Measurements from ENCODE around the gene ANO9.
"Not testable (repeated sequence)": the region's sequence is repeated elsewhere in the genome, so short reads cannot be mapped to it uniquely, and the experiment has no call there.

Gene ANO9

DNA sequence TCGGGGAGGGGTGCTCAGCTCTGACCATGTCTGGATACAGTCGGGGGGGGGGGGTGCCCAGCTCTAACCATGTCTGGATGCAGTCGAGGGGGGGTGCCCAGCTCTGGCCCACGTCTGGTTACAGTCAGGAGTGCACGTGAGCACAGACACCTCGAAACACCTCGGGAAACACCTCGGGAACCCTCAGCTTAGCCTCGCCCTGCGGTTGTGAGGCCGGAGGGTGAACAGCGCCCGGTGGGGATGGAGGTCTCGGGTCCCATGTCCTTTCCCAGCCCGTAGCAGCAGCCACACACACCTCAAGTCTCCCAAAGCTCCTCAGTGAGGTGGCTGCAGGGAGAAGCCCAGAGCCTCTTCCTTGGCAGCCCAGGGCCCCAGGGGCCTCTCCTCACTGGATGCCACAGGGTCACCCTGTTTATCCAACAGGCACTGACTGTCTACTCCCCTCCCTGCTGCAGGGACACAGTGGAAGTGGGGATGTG is 29.1 kb downstream of the ANO9 start:
- TF ChIP-seq, protein P1, sequence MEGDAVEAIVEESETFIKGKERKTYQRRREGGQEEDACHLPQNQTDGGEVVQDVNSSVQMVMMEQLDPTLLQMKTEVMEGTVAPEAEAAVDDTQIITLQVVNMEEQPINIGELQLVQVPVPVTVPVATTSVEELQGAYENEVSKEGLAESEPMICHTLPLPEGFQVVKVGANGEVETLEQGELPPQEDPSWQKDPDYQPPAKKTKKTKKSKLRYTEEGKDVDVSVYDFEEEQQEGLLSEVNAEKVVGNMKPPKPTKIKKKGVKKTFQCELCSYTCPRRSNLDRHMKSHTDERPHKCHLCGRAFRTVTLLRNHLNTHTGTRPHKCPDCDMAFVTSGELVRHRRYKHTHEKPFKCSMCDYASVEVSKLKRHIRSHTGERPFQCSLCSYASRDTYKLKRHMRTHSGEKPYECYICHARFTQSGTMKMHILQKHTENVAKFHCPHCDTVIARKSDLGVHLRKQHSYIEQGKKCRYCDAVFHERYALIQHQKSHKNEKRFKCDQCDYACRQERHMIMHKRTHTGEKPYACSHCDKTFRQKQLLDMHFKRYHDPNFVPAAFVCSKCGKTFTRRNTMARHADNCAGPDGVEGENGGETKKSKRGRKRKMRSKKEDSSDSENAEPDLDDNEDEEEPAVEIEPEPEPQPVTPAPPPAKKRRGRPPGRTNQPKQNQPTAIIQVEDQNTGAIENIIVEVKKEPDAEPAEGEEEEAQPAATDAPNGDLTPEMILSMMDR (conservative IDR thresholded peaks at IDR 0.05; ENCODE audit: low read depth, low read length), result no peak
- no peak overlapping the region for H3K4me3 ChIP-seq (ENCODE audit: low read length)
- no peak for DNase-seq (ENCODE audit: low read depth)

DNA sequence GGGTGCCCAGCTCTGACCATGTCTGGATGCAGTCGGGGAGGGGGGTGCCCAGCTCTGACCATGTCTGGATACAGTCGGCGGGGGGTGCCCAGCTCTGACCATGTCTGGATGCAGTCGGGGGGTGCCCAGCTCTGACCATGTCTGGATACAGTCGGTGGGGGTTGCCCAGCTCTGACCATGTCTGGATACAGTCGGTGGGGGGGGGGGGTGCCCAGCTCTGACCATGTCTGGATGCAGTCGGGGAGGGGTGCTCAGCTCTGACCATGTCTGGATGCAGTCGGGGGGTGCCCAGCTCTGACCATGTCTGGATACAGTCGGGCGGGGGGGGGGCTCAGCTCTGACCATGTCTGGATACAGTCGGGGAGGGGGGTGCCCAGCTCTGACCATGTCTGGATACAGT is 30.3 kb downstream of the ANO9 start:
- not testable (repeated sequence) for H3K4me3 ChIP-seq (ENCODE audit: low read length); DNase-seq (ENCODE audit: low read depth)

DNA sequence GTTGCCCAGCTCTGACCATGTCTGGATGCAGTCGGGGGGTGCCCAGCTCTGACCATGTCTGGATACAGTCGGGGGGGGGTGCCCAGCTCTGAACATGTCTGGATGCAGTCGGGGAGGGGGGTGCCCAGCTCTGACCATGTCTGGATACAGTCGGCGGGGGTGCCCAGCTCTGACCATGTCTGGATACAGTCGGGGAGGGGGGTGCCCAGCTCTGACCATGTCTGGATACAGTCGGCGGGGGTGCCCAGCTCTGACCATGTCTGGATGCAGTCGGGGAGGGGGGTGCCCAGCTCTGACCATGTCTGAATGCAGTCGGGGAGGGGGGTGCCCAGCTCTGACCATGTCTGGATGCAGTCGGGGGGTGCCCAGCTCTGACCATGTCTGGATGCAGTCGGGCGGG is 31.1 kb downstream of the ANO9 start:
- DNase-seq (ENCODE audit: low read depth); H3K4me3 ChIP-seq (ENCODE audit: low read length): not testable (repeated sequence)

DNA sequence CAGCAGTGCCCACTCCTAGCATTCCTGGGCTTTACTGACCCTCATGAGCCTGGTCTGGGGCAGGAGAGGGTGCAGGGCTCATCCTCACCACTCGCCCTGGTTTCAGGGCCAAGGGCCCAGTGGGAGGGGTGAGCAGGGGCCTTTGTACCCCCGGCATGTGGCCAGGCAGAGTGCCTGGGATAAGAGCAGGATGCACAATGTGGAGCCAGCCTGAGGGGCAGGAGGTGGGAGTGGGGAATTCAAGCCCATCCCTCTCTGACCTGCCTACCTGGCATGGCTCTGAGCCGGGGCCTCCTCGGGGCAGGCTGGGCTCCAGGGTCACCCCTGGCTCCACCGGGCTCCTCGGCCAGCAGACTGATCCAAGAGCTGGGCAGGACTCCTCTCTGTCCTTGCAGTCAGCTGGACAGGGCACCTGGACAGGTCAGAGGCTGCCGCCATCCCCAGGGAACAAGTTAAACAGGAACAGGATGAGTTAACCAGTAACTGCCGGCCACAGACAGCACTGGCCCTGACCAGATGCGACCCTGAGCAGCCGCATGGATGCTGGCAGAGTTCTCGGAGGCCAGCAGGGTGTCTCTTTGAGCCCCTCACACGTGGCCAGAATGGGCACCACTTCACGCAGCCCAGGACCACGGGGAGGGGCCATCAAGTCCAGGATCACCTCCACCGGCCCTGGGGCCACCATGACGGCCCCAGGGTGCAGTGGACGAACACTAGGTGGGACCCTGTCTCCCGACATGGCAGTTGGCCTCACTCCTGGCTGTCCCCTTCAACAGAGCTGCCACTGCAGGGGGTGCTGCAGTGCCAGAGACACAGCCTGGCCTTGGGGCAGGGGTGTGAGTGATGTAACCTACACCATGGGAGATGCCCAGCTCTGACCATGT is 32.0 kb downstream of the ANO9 start:
- TF ChIP-seq, protein P1 (conservative IDR thresholded peaks at IDR 0.05; ENCODE audit: low read depth, low read length), result no peak
- DNase-seq (ENCODE audit: low read depth), result no peak

DNA sequence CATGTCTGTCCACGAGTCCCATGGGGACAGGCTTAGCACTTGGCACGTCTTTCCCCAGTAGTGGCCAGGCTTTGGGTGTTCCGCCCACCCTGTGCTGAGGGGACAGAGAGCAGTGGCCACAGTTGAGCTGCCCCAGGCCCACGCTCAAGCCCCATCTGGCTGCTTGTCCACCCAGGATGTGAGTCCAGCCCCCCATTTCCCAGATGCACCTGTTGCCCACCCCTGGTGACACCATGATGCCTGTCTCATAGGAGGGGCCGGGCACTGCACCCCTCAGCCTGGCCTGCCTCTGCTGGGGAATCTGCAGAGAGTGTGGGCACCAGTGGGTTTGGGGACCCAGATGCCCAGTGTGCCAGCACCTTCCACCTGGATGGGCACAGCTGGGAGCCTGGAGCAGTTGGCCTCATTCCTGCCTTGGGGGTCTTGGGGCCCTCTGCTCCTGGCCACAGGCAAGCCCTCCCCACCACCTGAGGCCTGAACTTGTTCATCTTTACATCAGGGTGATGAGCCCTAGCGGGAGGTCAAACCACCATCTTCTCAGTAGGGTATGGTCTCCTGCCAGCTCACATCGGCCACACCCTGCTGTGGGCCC is 32.7 kb downstream of the ANO9 start:
- TF ChIP-seq, protein P1 (conservative IDR thresholded peaks at IDR 0.05; ENCODE audit: low read depth, low read length), result no peak
- H3K4me3 ChIP-seq (ENCODE audit: low read length), result no peak overlapping the region
- no peak for DNase-seq (ENCODE audit: low read depth)

More for the DNA sequence above, 32.0 kb downstream of the ANO9 start:
- H3K4me3 ChIP-seq (ENCODE audit: low read length), result no peak overlapping the region

DNA sequence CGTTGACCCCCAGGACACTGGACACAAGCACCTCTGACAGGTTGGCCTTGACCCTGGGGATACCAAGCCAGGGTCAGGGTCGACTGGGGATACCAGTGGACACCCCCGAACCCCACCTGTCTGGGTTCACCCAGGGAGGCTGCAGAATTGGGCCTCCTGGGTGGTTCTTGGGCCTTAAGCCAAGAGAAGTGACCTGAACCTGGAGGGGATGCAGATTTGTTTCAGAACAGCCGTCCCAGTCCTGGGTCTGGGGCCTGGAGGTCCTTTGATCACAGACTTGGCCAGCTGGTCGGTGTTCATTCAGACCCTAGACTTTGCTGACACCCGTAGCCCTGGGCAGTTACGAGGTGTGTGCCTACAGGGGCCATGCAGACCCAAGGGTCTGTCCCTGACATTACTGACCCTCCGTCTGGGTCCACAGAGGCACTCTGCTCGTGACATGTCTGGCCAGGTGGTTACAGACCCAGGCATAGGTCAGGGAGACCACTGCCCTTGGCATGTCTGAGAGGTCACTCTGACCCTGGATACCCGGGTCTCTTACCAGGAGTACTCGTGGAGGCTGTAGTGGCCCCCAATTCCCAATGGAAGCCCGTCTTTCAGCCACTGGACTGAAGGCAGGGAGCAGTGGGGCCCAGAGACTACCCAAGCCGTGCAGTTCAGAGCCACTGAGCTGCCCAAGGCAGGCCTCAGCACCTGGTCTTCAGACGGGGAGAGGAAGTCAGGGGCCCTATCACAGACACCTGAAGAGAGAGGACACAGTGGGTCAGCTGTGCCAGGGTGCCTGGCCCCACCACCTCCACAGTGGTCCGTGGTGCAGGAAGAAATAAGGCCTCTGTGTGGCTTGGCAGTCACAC is 33.4 kb downstream of the ANO9 start:
- no peak for DNase-seq (ENCODE audit: low read depth)
- TF ChIP-seq, protein P1 (conservative IDR thresholded peaks at IDR 0.05; ENCODE audit: low read depth, low read length), result no peak
- no peak overlapping the region for H3K4me3 ChIP-seq (ENCODE audit: low read length)

DNA sequence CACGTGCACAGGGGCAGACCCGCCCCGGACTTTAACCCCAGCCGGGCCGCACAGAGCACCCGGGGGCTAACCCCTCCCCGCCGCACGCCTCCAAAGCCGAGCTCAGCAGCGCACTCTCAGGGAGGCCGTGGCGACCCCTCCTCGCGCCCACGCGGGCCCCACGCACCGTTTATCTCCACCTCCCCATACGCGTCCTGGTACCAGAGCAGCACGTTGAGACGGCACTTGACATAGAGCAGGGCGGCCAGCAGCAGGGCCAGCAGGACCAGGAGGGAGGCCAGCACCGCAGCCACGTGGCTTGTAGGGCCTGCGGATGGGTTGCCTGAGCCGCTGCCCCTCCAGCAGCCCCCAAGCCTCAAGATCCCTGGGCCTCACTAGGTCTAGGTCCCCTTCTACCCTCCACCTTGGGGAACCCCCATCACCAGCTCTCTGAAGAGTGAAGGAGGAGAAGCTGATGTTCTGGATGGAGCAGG is 34.1 kb downstream of the ANO9 start:
- TF ChIP-seq, protein P1 (conservative IDR thresholded peaks at IDR 0.05; ENCODE audit: low read depth, low read length), result no peak
- no peak for DNase-seq (ENCODE audit: low read depth)
- H3K4me3 ChIP-seq (ENCODE audit: low read length), result no peak overlapping the region

All from retinal pigment epithelial cell (primary cell).